Keratinocyte (primary cell): ENCODE data around the gene LINGO1. TPM values are rescaled to one million over a fixed set of nuclear protein-coding genes. Genes with fewer than 3 reads are reported as not detected.

Experiments used
- DNase-seq: peaks from one replicate; pipeline ENCODE4 v3.0.0-alpha.2; 2011; ENCODE audit warnings: low read depth, missing footprints, low spot score
- FAIRE-seq: peaks from 2 replicates; lab custom pipeline; 2011; peaks lifted over from hg19 to GRCh38; lab: Jason Lieb, UNC
- H2AFZ ChIP-seq: 2 replicates; pipeline ENCODE4 v1.6.0; 2012; ENCODE audit warnings: low read length, control low read depth, inconsistent platforms; ENCODE audit not compliant: control insufficient read depth
- H3K27ac ChIP-seq: 2 replicates; pipeline ENCODE4 v1.5.1; 2011; ENCODE audit warnings: low read length; ENCODE audit not compliant: control insufficient read depth, insufficient read depth
- H3K27me3 ChIP-seq: 3 replicates; pipeline ENCODE4 v1.6.0; 2011; ENCODE audit warnings: low read length; ENCODE audit not compliant: control insufficient read depth, insufficient read depth; ENCODE audit errors: extremely low read depth
- H3K36me3 ChIP-seq, 2 experiments: 2 replicates in 1 of 2; 3 replicates in 1 of 2; pipeline ENCODE4 v1.5.1; 2011; ENCODE audit warnings: low read length in 2 of 2, mild to moderate bottlenecking in 1 of 2; ENCODE audit not compliant: control insufficient read depth in 2 of 2, insufficient read depth in 2 of 2; ENCODE audit errors: extremely low read depth in 1 of 2
- H3K4me1 ChIP-seq: 3 replicates; pipeline ENCODE4 v1.5.1; 2011; ENCODE audit warnings: low read length; ENCODE audit not compliant: control insufficient read depth, insufficient read depth; ENCODE audit errors: extremely low read depth
- H3K4me2 ChIP-seq: 3 replicates; pipeline ENCODE4 v1.6.0; 2011; ENCODE audit warnings: low read depth, low read length; ENCODE audit not compliant: control insufficient read depth, insufficient read depth; ENCODE audit errors: extremely low read depth
- H3K4me3 ChIP-seq, 3 experiments: fragments of 200-600 bp in 1 of 3; sonication (generic) in 1 of 3; 2 replicates in 2 of 3; 3 replicates in 1 of 3; pipeline ENCODE4 v1.5.1; 2011 to 2016; ENCODE audit warnings: low read length in 3 of 3, mild to moderate bottlenecking in 3 of 3, control low read depth in 2 of 3, inconsistent platforms in 1 of 3, low read depth in 1 of 3, mixed read lengths in 1 of 3, mixed run types in 1 of 3, moderate library complexity in 1 of 3; ENCODE audit not compliant: control insufficient read depth in 2 of 3, insufficient read depth in 2 of 3; ENCODE audit errors: extremely low read depth in 1 of 3
- H3K79me2 ChIP-seq: 2 replicates; pipeline ENCODE4 v1.6.0; 2012; ENCODE audit warnings: low read length; ENCODE audit not compliant: control insufficient read depth, insufficient read depth
- H3K9ac ChIP-seq: 3 replicates; pipeline ENCODE4 v1.6.0; 2011; ENCODE audit warnings: low read length; ENCODE audit not compliant: control insufficient read depth, insufficient read depth; ENCODE audit errors: extremely low read depth
- H3K9me1 ChIP-seq: 3 replicates; pipeline ENCODE4 v1.6.0; 2011; ENCODE audit warnings: low read length; ENCODE audit not compliant: control insufficient read depth, insufficient read depth; ENCODE audit errors: extremely low read depth
- H3K9me3 ChIP-seq: 2 replicates; pipeline ENCODE4 v1.5.1; 2012; ENCODE audit warnings: low read depth, low read length; ENCODE audit not compliant: control insufficient read depth
- H4K20me1 ChIP-seq: 3 replicates; pipeline ENCODE4 v1.6.0; 2011; ENCODE audit warnings: low read length; ENCODE audit not compliant: control insufficient read depth, insufficient read depth; ENCODE audit errors: extremely low read depth
- EZH2 ChIP-seq: IDR thresholded peaks from one replicate; pipeline ENCODE4 v1.6.1; 2012; ENCODE audit warnings: inconsistent platforms, mild to moderate bottlenecking, low read length, moderate library complexity
- dilution Hi-C: fragments of 300-500 bp; cut with MboI; formaldehyde crosslinking; loops from one replicate; pipeline ENCODE4 v1.7.0; 2020; ENCODE audit warnings: low sequenced_read_pairs; ENCODE audit not compliant: extremely low pct_ligation_motif_present
- polyA plus RNA-seq, 5 experiments: library from polyadenylated mRNA; depleted of rRNA in 3 of 5; stranded (reverse) in 3 of 5; stranded (forward) in 1 of 5; unstranded in 1 of 5; fragments of >200 nt; gene quantifications; 1 replicate in 1 of 5; 2 replicates in 3 of 5; 3 replicates in 1 of 5; pipeline versions ENCODE4 v1.2.1 to v1.2.3, GENCODE V29; 2011 to 2012; ENCODE audit warnings: missing spikeins in 2 of 5, low read depth in 1 of 5, low replicate concordance in 1 of 5
- TF ChIP-seq, protein P1 (sequence below), 3 experiments: IDR thresholded peaks in 1 of 3; conservative IDR thresholded peaks in 1 of 3; optimal IDR thresholded peaks in 1 of 3; 2 replicates in 2 of 3; 3 replicates in 1 of 3; pipeline versions ENCODE3 to v1.5.1; 2011; ENCODE audit warnings: low read length in 3 of 3, mild to moderate bottlenecking in 3 of 3, moderate library complexity in 2 of 3, control low read depth in 1 of 3, inconsistent platforms in 1 of 3; ENCODE audit not compliant: insufficient read depth in 2 of 3; ENCODE audit errors: extremely low read depth in 1 of 3

Gene LINGO1
- polyA plus RNA-seq, 1 donor (not counting 4 experiments of a cell fraction or from before 2014, with no cell fraction given), result not detected

DNA sequence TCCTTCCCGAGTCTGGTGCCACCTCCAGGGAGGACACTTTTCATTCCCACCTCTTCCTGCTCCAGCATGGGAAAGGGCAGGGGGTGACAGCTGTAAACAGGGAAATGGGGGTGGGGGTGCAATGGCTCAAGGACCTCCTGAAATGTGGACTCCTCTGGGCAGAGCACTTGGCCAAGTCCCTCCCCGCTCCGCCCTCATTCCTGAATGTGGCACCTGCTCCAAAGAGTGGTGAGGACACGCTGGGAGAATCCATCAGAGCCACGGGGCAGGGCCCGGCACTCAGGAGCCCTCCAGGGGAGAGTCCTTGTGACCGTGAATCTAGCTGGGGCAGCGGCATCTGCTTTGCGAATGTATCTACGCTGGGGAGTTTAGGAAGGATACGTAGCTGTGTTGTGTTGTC, 11.1 kb upstream of the LINGO1 start:
- H4K20me1 ChIP-seq, result no peaks in the 10 kb centered on the region
- TF ChIP-seq, protein P1, sequence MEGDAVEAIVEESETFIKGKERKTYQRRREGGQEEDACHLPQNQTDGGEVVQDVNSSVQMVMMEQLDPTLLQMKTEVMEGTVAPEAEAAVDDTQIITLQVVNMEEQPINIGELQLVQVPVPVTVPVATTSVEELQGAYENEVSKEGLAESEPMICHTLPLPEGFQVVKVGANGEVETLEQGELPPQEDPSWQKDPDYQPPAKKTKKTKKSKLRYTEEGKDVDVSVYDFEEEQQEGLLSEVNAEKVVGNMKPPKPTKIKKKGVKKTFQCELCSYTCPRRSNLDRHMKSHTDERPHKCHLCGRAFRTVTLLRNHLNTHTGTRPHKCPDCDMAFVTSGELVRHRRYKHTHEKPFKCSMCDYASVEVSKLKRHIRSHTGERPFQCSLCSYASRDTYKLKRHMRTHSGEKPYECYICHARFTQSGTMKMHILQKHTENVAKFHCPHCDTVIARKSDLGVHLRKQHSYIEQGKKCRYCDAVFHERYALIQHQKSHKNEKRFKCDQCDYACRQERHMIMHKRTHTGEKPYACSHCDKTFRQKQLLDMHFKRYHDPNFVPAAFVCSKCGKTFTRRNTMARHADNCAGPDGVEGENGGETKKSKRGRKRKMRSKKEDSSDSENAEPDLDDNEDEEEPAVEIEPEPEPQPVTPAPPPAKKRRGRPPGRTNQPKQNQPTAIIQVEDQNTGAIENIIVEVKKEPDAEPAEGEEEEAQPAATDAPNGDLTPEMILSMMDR (optimal IDR thresholded peaks at IDR 0.05 in 1 of 3, IDR thresholded peaks at IDR 0.05 in 1 of 3, conservative IDR thresholded peaks at IDR 0.05 in 1 of 3; ENCODE audit: extremely low read depth in 1 of 3, insufficient read depth in 2 of 3, low read length in 3 of 3), result no peak
- no peak for TF ChIP-seq EZH2
- no peak overlapping the region for H3K4me3 ChIP-seq
- H2AFZ ChIP-seq, result no peak overlapping the region
- no peaks in the 10 kb centered on the region for H3K9me1 ChIP-seq
- FAIRE-seq (no peak), DNase-seq (no peak)
- H3K4me2 ChIP-seq, result no peak overlapping the region
- H3K9me3 ChIP-seq, result no peaks in the 10 kb centered on the region
- no peaks in the 10 kb centered on the region for H3K79me2 ChIP-seq
- dilution Hi-C loops, result no loop called here
- no peaks in the 10 kb centered on the region for H3K36me3 ChIP-seq
- no peaks in the 10 kb centered on the region for H3K4me1 ChIP-seq
- H3K9ac ChIP-seq, result no peak overlapping the region
- H3K27me3 ChIP-seq, result no peaks in the 10 kb centered on the region
- no peak overlapping the region for H3K27ac ChIP-seq

DNA sequence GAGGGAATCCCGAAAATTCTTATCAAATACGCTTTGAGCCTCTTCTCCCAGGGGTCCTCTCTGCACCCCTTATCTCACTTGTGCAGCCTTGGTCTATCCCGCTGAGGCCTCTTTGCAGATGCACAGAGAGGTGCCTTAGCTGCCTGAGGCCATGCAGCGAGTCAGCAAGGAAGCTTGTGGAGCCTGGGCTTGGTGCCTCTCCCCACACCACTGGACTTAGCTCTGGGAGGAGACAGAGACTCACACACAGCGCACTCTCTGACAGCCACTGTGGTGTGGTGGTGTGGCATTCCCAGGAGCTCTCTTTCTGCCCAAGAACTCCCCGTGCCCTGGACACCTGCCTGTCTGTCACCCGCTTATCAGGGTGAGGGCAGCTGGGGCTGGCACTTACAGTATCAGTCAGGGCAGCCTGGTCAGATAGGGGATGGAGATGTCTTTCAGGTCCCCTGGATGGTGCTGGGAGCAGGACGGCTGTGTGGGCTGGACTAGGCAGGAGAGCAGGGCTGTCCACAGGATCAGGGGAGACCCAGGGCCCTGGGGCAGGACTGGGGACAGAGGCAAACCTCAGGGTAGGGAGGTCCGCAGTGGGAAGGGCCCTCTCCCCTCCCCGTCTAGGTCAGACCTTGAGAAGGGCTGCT, 10.2 kb upstream of the LINGO1 start:
- no peak overlapping the region for H3K4me3 ChIP-seq
- H3K4me1 ChIP-seq, result no peaks in the 10 kb centered on the region
- H3K9me1 ChIP-seq, result no peaks in the 10 kb centered on the region
- peaks cover 3% of the 10 kb centered on the region for H3K27me3 ChIP-seq
- H3K4me2 ChIP-seq, result no peak overlapping the region
- H3K36me3 ChIP-seq, result no peaks in the 10 kb centered on the region
- DNase-seq (no peak), FAIRE-seq (no peak)
- no peak overlapping the region for H3K9ac ChIP-seq
- no peak overlapping the region for H2AFZ ChIP-seq
- TF ChIP-seq EZH2, result no peak
- TF ChIP-seq, protein P1 (optimal IDR thresholded peaks at IDR 0.05 in 1 of 3, IDR thresholded peaks at IDR 0.05 in 1 of 3, conservative IDR thresholded peaks at IDR 0.05 in 1 of 3; ENCODE audit: extremely low read depth in 1 of 3, insufficient read depth in 2 of 3, low read length in 3 of 3), result no peak
- H3K27ac ChIP-seq, result no peak overlapping the region
- dilution Hi-C loops, result no loop called here
- no peaks in the 10 kb centered on the region for H3K79me2 ChIP-seq
- no peaks in the 10 kb centered on the region for H3K9me3 ChIP-seq
- H4K20me1 ChIP-seq, result no peaks in the 10 kb centered on the region
